Measurements from ENCODE around the gene SMIM44.

DNA sequence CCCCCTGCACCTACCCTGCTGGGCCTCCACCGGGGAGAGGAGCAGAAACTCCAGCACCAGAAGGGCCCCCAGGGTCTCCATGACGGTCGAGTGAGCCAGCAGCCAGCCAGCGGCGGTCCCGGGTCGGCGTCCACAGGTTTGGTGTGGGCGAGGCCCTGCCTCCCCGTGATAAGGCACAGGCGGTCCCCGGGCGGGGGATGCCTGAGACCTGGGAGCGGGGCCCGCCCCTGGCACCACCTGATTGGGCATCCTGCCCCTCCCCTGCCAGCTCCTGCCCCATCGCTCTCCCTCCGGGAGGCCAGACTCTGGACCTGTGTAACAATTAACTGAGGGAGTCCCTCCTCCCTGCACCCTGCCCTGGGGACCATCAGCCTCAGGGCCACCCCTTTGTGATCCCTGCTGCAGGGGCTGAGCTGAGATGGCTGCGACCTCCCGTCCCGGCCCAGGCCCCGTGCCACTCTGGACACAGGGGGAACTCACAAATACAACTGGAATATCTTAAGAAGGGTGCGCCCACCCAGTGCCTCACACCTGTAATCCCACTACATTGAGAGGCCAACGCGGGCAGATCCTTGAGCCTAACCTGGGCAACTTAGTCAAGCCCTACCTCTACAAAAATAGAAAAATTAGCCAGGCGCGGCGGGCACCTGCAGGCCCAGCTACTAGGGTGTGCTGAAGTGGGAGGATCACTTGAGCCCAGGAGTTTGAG lies 2.7 kb downstream of the SMIM44 start, which contains the start of gene SMIM24:
- TF ChIP-seq, protein P1, sequence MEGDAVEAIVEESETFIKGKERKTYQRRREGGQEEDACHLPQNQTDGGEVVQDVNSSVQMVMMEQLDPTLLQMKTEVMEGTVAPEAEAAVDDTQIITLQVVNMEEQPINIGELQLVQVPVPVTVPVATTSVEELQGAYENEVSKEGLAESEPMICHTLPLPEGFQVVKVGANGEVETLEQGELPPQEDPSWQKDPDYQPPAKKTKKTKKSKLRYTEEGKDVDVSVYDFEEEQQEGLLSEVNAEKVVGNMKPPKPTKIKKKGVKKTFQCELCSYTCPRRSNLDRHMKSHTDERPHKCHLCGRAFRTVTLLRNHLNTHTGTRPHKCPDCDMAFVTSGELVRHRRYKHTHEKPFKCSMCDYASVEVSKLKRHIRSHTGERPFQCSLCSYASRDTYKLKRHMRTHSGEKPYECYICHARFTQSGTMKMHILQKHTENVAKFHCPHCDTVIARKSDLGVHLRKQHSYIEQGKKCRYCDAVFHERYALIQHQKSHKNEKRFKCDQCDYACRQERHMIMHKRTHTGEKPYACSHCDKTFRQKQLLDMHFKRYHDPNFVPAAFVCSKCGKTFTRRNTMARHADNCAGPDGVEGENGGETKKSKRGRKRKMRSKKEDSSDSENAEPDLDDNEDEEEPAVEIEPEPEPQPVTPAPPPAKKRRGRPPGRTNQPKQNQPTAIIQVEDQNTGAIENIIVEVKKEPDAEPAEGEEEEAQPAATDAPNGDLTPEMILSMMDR (IDR thresholded peaks at IDR 0.05), result no peak
- no peak for TF ChIP-seq EP300 (IDR thresholded peaks at IDR 0.05)
- TF ChIP-seq POLR2AphosphoS5 (IDR thresholded peaks at IDR 0.05), result no peak
